Daoy (cell line): ENCODE data around the gene ITPRIPL2. TPM values are rescaled to one million over a fixed set of nuclear protein-coding genes. Genes with fewer than 3 reads are reported as not detected.

ENCODE experiments used
- total RNA-seq: library from RNA; depleted of rRNA; stranded (reverse); fragments of >200 nt; shearing (Covaris generic); gene quantifications from 2 replicates; pipeline ENCODE4 v1.2.3, GENCODE V29; 2014; rRNA removed

Gene ITPRIPL2
- total RNA-seq, 1 experiment from 2014 or later: 17.8 TPM

Other genes with a start within 250 kb of the ITPRIPL2 start
- 19.8 and 22.0 TPM in 2 replicates for gene SMG1, start 187.6 kb upstream of the ITPRIPL2 start, total RNA-seq
- 1.3 and 1.9 TPM in 2 replicates for gene TMC7, start 130.0 kb upstream of the ITPRIPL2 start, total RNA-seq
- gene COQ7, start 46.4 kb upstream of the ITPRIPL2 start, total RNA-seq: 23.9 and 32.8 TPM in 2 replicates
- gene SYT17, start 54.3 kb downstream of the ITPRIPL2 start, total RNA-seq: 0.83 and 3.8 TPM in 2 replicates
- not detected in 2 replicates for gene CLEC19A, start 171.8 kb downstream of the ITPRIPL2 start, total RNA-seq